ENCODE results near the gene MFNG.

Gene MFNG

DNA sequence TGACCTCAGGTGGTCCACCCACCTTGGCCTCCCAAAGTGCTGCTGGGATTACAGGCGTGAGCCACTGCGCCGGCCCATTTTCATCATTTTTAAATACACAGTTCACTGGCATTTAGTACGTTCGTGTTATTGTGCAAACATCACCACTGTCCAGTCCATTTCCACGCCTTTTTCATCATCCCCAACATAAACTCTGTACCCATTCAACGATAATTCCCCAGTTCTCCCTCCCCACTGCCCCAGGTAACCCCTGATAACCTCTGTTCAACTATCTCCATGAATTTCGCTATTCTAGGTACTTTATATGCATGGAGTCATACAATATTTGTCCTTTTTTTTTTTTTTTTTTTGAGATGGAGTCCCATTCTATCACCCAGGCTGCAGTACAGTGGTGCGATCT is 40.7 kb downstream of the MFNG start:
- no peak for DNase-seq

GRCh38 chr22:37443977-37444376 is 42.2 kb downstream of the MFNG start:
- TF ChIP-seq GATA1 (IDR thresholded peaks at IDR 0.05; ENCODE audit: low read depth, low read length) (no peak), POLR2A (IDR thresholded peaks at IDR 0.05; ENCODE audit: low read length) (no peak)
- DNase-seq = no peak

More for the DNA sequence above, 40.7 kb downstream of the MFNG start:
- TF ChIP-seq POLR2A (IDR thresholded peaks at IDR 0.05; ENCODE audit: low read length) (no peak), GATA1 (IDR thresholded peaks at IDR 0.05; ENCODE audit: low read depth, low read length) (no peak)

GRCh38 chr22:37443086-37443485 is 43.1 kb downstream of the MFNG start:
- TF ChIP-seq POLR2A (IDR thresholded peaks at IDR 0.05; ENCODE audit: low read length) = no peak
- TF ChIP-seq GATA1 (IDR thresholded peaks at IDR 0.05; ENCODE audit: low read depth, low read length) = no peak
- DNase-seq = no peak

DNA sequence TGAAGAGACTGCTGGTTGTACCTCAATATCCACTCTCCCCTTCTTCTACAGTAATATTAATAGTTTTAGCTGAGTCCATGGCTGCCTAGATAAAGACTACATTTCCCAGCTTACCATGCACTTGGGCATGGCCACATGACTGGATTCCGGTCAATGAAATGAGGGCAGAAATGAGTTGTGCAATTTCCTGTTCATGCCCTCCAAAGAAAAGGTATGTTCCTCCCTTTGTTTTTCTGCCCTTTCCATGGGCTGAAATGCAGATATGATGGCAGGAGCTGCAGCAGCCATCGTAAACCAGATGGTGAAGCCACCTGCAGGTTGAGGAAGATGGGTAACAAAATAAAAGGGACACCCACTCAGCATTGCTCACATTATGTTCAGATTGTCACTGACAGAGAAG is 43.6 kb downstream of the MFNG start:
- TF ChIP-seq GATA1 (IDR thresholded peaks at IDR 0.05; ENCODE audit: low read depth, low read length) (no peak), POLR2A (IDR thresholded peaks at IDR 0.05; ENCODE audit: low read length) (no peak)
- no peak for DNase-seq

DNA sequence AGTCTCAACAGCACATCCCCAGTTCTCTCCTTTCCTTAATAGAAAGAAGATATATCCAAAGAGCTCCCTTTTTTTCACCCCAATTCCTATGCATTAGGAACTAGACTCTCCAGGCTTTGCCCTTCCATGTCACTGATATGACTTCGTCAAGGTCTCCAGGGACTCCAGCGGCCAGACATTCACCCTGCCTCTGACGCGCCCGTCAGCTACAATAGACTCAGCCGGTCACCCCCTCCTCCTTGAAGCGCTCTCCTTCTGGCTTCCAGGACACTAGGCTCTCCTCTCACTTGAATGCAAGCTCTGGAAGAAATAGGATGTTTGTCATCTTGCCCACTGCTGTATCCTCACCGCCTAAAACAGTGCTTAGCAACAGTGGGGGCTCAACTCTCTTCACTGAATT is 44.0 kb downstream of the MFNG start:
- TF ChIP-seq POLR2A (IDR thresholded peaks at IDR 0.05; ENCODE audit: low read length) = no peak
- no peak for TF ChIP-seq GATA1 (IDR thresholded peaks at IDR 0.05; ENCODE audit: low read depth, low read length)
- DNase-seq = no peak

- TF ChIP-seq POLR2A (IDR thresholded peaks at IDR 0.05; ENCODE audit: low read length) (no peak), GATA1 (IDR thresholded peaks at IDR 0.05; ENCODE audit: low read depth, low read length) (no peak)
- DNase-seq = no peak
Measured at GRCh38 chr22:37440875-37441274, 45.3 kb downstream of the MFNG start.

GRCh38 chr22:37439347-37439746 is 46.8 kb downstream of the MFNG start:
- TF ChIP-seq GATA1 (IDR thresholded peaks at IDR 0.05; ENCODE audit: low read depth, low read length) (no peak), POLR2A (IDR thresholded peaks at IDR 0.05; ENCODE audit: low read length) (no peak)
- DNase-seq = no peak

GRCh38 chr22:37435970-37436603 is 50.1 kb downstream of the MFNG start:
- DNase-seq = no peak
- no peak for TF ChIP-seq GATA1 (IDR thresholded peaks at IDR 0.05; ENCODE audit: low read depth, low read length)
- TF ChIP-seq POLR2A (IDR thresholded peaks at IDR 0.05; ENCODE audit: low read length) = no peak

DNA sequence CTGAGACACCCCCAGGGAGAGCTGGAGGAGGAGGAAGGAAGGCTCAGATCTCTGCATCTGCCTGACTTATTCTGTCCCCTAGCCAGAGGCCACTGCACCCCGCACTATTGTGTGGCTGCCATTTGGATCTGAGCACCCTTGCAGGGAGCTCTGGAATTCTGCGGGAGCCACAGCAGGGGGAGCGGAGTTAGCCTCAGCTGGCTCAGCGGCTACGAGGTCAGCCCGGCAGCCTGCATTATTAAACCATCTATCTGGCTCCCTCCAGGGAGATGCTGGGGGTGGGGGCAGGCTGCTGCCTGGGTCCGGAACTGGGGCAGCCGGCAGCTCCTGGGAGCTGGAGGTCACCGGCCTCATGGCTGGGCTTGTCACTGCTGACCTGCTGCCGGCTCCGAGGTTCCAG is 52.4 kb downstream of the MFNG start:
- TF ChIP-seq GATA1 (IDR thresholded peaks at IDR 0.05; ENCODE audit: low read depth, low read length) = no peak
- TF ChIP-seq POLR2A (IDR thresholded peaks at IDR 0.05; ENCODE audit: low read length) = no peak
- DNase-seq = no peak

- TF ChIP-seq GATA1 (IDR thresholded peaks at IDR 0.05; ENCODE audit: low read depth, low read length) (no peak), POLR2A (IDR thresholded peaks at IDR 0.05; ENCODE audit: low read length) (no peak)
- DNase-seq = no peak
Measured at GRCh38 chr22:37432708-37433054, 53.5 kb downstream of the MFNG start.

GRCh38 chr22:37431801-37432707 is 54.1 kb downstream of the MFNG start:
- TF ChIP-seq POLR2A (IDR thresholded peaks at IDR 0.05; ENCODE audit: low read length) = no peak
- TF ChIP-seq GATA1 (IDR thresholded peaks at IDR 0.05; ENCODE audit: low read depth, low read length) = no peak
- DNase-seq = no peak

DNA sequence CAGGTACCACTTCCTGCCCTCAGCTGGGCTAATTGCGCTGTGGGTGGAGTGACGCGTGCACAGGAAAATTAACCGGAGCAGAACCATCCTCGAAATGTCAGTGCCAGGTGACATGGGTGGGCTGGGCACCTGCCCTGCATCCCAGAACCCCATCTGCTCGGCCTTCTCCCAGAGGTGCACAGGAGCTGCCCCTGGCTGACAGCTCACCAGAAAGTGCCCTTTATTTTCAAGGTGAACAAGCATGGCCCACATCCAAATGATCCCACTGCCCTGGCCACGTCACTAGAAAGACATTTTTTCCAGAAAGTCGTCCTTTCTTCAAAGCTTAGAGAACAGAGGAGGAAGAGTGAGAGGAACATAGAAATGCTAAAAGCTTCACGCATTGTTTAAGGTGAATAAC is 54.8 kb downstream of the MFNG start:
- DNase-seq = no peak
- TF ChIP-seq POLR2A (IDR thresholded peaks at IDR 0.05; ENCODE audit: low read length) (no peak), GATA1 (IDR thresholded peaks at IDR 0.05; ENCODE audit: low read depth, low read length) (no peak)

- DNase-seq = no peak
- no peak for TF ChIP-seq GATA1 (IDR thresholded peaks at IDR 0.05; ENCODE audit: low read depth, low read length)
- no peak for TF ChIP-seq POLR2A (IDR thresholded peaks at IDR 0.05; ENCODE audit: low read length)
Measured at GRCh38 chr22:37430941-37431340, 55.2 kb downstream of the MFNG start.

DNA sequence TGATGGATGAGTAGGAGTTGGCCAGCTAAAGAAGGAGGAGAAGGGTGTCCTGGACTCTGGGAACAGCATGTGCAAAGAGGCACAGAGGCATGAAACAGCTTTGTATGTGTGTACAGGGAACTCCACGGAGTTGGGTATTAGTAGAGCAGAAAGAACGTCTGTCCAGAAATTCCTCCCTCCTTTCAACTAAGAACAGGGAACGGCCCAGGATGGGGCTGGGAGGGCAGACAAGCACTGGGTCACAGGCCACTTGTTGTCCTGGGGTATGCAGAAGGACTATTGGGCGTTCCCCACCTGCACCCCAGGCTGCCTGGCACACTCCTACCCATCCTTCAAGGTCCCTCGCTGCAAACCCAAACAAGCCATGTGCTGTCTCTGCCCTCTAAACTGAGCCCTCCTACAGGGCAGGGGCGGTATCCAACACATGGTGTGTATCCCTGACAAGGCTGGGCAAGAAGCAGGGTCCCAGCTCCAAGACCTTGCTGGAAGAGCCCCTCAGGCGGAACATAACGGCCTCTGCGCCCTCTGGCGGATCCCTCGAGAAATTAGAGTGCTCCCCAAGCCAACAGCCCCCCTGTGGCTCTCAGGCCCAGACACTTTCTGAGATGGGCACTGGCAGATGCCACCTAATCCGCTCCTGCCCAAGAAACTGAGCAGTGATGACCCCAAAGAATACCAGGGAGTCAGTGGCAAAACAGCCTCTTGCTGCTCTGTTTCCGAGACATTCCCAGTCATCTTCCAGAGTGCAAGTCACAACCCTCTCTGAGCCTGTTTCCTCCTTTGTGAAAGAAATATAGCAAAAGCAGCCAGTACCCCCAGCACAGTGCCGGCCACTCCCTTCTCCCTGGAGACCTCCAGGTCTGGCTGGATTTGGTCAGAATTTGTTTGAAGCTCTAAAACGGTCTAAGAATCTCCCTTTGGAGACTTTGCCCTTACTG is 57.3 kb downstream of the MFNG start:
- DNase-seq = peak; percentile 41 to 60
- no peak for TF ChIP-seq GATA1 (IDR thresholded peaks at IDR 0.05; ENCODE audit: low read depth, low read length)
- TF ChIP-seq POLR2A (IDR thresholded peaks at IDR 0.05; ENCODE audit: low read length) = no peak
